Neural cell (in vitro differentiated cells): ENCODE measurements around the gene WWC1. TPM values are rescaled to one million over a fixed set of nuclear protein-coding genes. Genes with fewer than 3 reads are reported as not detected.

Experiments
- H2AFZ ChIP-seq: fragments of 200-600, 300-800 bp; sonication (generic), shearing (Covaris generic); 2 replicates; pipeline ENCODE4 v1.6.0; 2014; ENCODE audit warnings: low read depth, mild to moderate bottlenecking, antibody characterized with exemption, low read length, moderate library complexity
- H3F3A ChIP-seq: fragments of 200-600 bp; shearing (Covaris generic); 2 replicates; pipeline ENCODE4 v1.6.1; 2016; ENCODE audit warnings: mild to moderate bottlenecking, moderate library complexity, mixed read lengths, antibody characterized with exemption, low read length; ENCODE audit not compliant: insufficient read depth, poor library complexity, severe bottlenecking
- H3K27ac ChIP-seq: fragments of 200-600, 300-800 bp; sonication (generic), shearing (Covaris generic); 2 replicates; pipeline ENCODE4 v1.5.1; 2014; ENCODE audit warnings: mild to moderate bottlenecking, low read length, moderate library complexity
- H3K27me3 ChIP-seq: fragments of 300-800, 200-600 bp; sonication (generic), shearing (Covaris generic); 2 replicates; pipeline ENCODE4 v1.6.0; 2014; ENCODE audit warnings: mild to moderate bottlenecking, low read depth, low read length, moderate library complexity; ENCODE audit not compliant: insufficient read depth
- H3K36me3 ChIP-seq: fragments of 300-800, 200-600 bp; sonication (generic), shearing (Covaris generic); 2 replicates; pipeline ENCODE4 v1.5.1; 2014; ENCODE audit warnings: mild to moderate bottlenecking, antibody characterized with exemption, low read length, moderate library complexity; ENCODE audit not compliant: insufficient read depth
- H3K4me2 ChIP-seq: fragments of 300-800, 200-600 bp; sonication (generic), shearing (Covaris generic); 2 replicates; pipeline ENCODE4 v1.6.0; 2014; ENCODE audit warnings: mild to moderate bottlenecking, low read length
- H3K4me3 ChIP-seq: fragments of 300-800, 200-600 bp; sonication (generic), shearing (Covaris generic); 2 replicates; pipeline ENCODE4 v1.5.1; 2014; ENCODE audit warnings: mild to moderate bottlenecking, low read length, moderate library complexity
- H3K79me2 ChIP-seq: fragments of 200-600 bp; shearing (Covaris generic); replicated peaks from 2 replicates; pipeline ENCODE4 v1.6.0; 2014; ENCODE audit warnings: mild to moderate bottlenecking, low read length, moderate library complexity; ENCODE audit not compliant: insufficient read depth
- H3K9ac ChIP-seq: fragments of 300-800, 200-600 bp; sonication (generic), shearing (Covaris generic); 2 replicates; pipeline ENCODE4 v1.6.1; 2016; ENCODE audit warnings: mild to moderate bottlenecking, low read length, mixed read lengths
- H3K9me2 ChIP-seq: fragments of 200-600 bp; shearing (Covaris generic); 2 replicates; pipeline ENCODE4 v1.6.1; 2016; ENCODE audit warnings: mild to moderate bottlenecking, low read length, mixed read lengths; ENCODE audit not compliant: insufficient read depth
- H3K9me3 ChIP-seq: fragments of 200-600, 300-800 bp; sonication (generic), shearing (Covaris generic); 2 replicates; pipeline ENCODE4 v1.6.1; 2016; ENCODE audit warnings: mild to moderate bottlenecking, mixed run types, low read length, moderate library complexity, mixed read lengths
- H4K20me1 ChIP-seq: fragments of 200-600 bp; shearing (Covaris generic); 2 replicates; pipeline ENCODE4 v1.6.1; 2016; ENCODE audit warnings: mild to moderate bottlenecking, mixed run types; ENCODE audit not compliant: insufficient read depth
- CTCF ChIP-seq: fragments of 450-650 bp; IDR thresholded peaks from 2 replicates; pipeline ENCODE4 v1.5.1; 2014; ENCODE audit warnings: antibody characterized with exemption, mild to moderate bottlenecking, moderate library complexity; ENCODE audit not compliant: poor library complexity, severe bottlenecking
- EP300 ChIP-seq: fragments of 450-650 bp; conservative IDR thresholded peaks from 2 replicates; pipeline ENCODE4 v1.6.1; 2014; ENCODE audit warnings: antibody characterized with exemption, mild to moderate bottlenecking, moderate library complexity; ENCODE audit not compliant: poor library complexity, severe bottlenecking
- EZH2 ChIP-seq: fragments of 200-600, 300-800 bp; shearing (Covaris generic), sonication (generic); IDR thresholded peaks from 2 replicates; pipeline ENCODE4 v1.6.1; 2014; ENCODE audit warnings: antibody characterized with exemption, low read length, borderline replicate concordance, mild to moderate bottlenecking; ENCODE audit not compliant: insufficient read depth, poor library complexity, severe bottlenecking
- MXI1 ChIP-seq: fragments of 450-650 bp; conservative IDR thresholded peaks from 2 replicates; pipeline ENCODE4 v1.6.1; 2014; ENCODE audit warnings: antibody characterized with exemption, mild to moderate bottlenecking; ENCODE audit not compliant: poor library complexity, severe bottlenecking
- POLR2AphosphoS5 ChIP-seq: IDR thresholded peaks from 2 replicates; pipeline ENCODE4 v1.6.1; 2012
- RAD21 ChIP-seq: fragments of 450-650 bp; conservative IDR thresholded peaks from 2 replicates; pipeline ENCODE4 v1.6.1; 2014; ENCODE audit warnings: antibody characterized with exemption, mild to moderate bottlenecking, moderate library complexity
- SMC3 ChIP-seq: fragments of 450-650 bp; conservative IDR thresholded peaks from 2 replicates; pipeline ENCODE4 v1.6.1; 2014; ENCODE audit warnings: antibody characterized with exemption, mild to moderate bottlenecking, moderate library complexity; ENCODE audit not compliant: poor library complexity
- TAF1 ChIP-seq: IDR thresholded peaks from 2 replicates; pipeline ENCODE4 v1.6.1; 2012; ENCODE audit warnings: low read depth
- polyA plus RNA-seq: library from polyadenylated mRNA; depleted of rRNA; stranded (reverse); fragments of >200 nt; gene quantifications from 2 replicates; pipeline ENCODE4 v1.2.3, GENCODE V29; 2014
- TF ChIP-seq, protein P1 (sequence below): IDR thresholded peaks from 2 replicates; pipeline ENCODE4 v1.6.1; 2012; ENCODE audit warnings: borderline replicate concordance

WWC1 gene
- polyA plus RNA-seq, 1 donor from 2014 or later: 0.97 TPM

GRCh38 chr5:168340487-168340886, 49.0 kb downstream of the WWC1 start:
- no peak overlapping the region for H3K27ac ChIP-seq
- no peak overlapping the region for H3K9ac ChIP-seq
- no peaks in the 10 kb centered on the region for H3F3A ChIP-seq
- H3K79me2 ChIP-seq: no peaks in the 10 kb centered on the region
- H3K9me3 ChIP-seq: no peaks in the 10 kb centered on the region
- H3K4me3 ChIP-seq: no peak overlapping the region
- H4K20me1 ChIP-seq: no peaks in the 10 kb centered on the region
- TF ChIP-seq MXI1: no peak
- no peak for TF ChIP-seq EP300
- TF ChIP-seq, protein P1, sequence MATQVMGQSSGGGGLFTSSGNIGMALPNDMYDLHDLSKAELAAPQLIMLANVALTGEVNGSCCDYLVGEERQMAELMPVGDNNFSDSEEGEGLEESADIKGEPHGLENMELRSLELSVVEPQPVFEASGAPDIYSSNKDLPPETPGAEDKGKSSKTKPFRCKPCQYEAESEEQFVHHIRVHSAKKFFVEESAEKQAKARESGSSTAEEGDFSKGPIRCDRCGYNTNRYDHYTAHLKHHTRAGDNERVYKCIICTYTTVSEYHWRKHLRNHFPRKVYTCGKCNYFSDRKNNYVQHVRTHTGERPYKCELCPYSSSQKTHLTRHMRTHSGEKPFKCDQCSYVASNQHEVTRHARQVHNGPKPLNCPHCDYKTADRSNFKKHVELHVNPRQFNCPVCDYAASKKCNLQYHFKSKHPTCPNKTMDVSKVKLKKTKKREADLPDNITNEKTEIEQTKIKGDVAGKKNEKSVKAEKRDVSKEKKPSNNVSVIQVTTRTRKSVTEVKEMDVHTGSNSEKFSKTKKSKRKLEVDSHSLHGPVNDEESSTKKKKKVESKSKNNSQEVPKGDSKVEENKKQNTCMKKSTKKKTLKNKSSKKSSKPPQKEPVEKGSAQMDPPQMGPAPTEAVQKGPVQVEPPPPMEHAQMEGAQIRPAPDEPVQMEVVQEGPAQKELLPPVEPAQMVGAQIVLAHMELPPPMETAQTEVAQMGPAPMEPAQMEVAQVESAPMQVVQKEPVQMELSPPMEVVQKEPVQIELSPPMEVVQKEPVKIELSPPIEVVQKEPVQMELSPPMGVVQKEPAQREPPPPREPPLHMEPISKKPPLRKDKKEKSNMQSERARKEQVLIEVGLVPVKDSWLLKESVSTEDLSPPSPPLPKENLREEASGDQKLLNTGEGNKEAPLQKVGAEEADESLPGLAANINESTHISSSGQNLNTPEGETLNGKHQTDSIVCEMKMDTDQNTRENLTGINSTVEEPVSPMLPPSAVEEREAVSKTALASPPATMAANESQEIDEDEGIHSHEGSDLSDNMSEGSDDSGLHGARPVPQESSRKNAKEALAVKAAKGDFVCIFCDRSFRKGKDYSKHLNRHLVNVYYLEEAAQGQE: no peak
- TF ChIP-seq POLR2AphosphoS5: no peak
- no peak for TF ChIP-seq TAF1
- no peak for TF ChIP-seq RAD21
- TF ChIP-seq CTCF: no peak
- TF ChIP-seq SMC3: no peak
- TF ChIP-seq EZH2: no peak
- H2AFZ ChIP-seq: no peak overlapping the region
- H3K9me2 ChIP-seq: no peaks in the 10 kb centered on the region
- no peak overlapping the region for H3K4me2 ChIP-seq
- no peaks in the 10 kb centered on the region for H3K36me3 ChIP-seq
- H3K27me3 ChIP-seq: no peaks in the 10 kb centered on the region

DNA sequence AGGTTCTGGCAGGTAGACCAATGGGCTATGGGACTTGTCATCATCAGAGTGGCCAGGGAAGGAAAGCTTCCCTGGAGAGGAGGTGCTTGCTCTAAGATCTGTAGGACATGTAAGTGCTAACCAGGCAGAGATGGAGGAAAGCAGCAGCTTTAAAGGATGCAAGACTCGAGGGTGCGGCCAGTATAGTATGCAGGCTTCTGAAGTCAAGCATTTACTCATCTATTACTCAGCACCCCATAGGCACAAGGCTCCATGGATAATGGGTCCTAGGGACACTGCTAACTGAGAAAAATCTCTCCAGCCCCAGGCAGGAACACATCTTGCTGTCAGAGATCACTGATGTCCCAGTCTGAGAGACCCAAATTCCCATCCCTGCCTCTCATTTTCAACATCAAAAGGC, 49.7 kb downstream of the WWC1 start:
- Histone ChIP-seq H3K27me3 (no peaks in the 10 kb centered on the region), H3K4me2 (no peak overlapping the region), H3K4me3 (no peak overlapping the region), H2AFZ (no peak overlapping the region), H3F3A (no peaks in the 10 kb centered on the region), H3K27ac (no peak overlapping the region), H3K9me3 (no peaks in the 10 kb centered on the region), H3K36me3 (no peaks in the 10 kb centered on the region), H3K9me2 (no peaks in the 10 kb centered on the region), H3K79me2 (no peaks in the 10 kb centered on the region), H3K9ac (no peak overlapping the region), H4K20me1 (no peaks in the 10 kb centered on the region)
- TF ChIP-seq EP300 (no peak), CTCF (no peak), MXI1 (no peak), POLR2AphosphoS5 (no peak), RAD21 (no peak), EZH2 (no peak), SMC3 (no peak), TAF1 (no peak)
- TF ChIP-seq, protein P1: no peak
